Dermis microvascular lymphatic vessel endothelial cell (primary cell): ENCODE measurements around the gene RAD23B. TPM values are rescaled to one million over a fixed set of nuclear protein-coding genes. Genes with fewer than 3 reads are reported as not detected.
A peak's percentile ranks its signal among the peaks of the same experiment; 100 is the strongest.
"Not testable (repeated sequence)": the region's sequence is repeated elsewhere in the genome, so short reads cannot be mapped to it uniquely, and the experiment has no call there.

Experiments
- DNase-seq, 2 donors: peaks; one replicate each; pipeline versions ENCODE4 v3.0.0 to v3.0.0-alpha.2; 2010; ENCODE audit warnings: low read depth in 2 of 2
- total RNA-seq: library from RNA; depleted of rRNA; stranded (reverse); fragments of >200 nt; gene quantifications from 2 replicates; pipeline ENCODE4 v1.2.1, GENCODE V29; 2014

RAD23B gene
- total RNA-seq, 1 donor from 2014 or later: 72.8 TPM

GRCh38 chr9:107292821-107293542 is 9.9 kb downstream of the RAD23B start:
- no peak for DNase-seq

DNA sequence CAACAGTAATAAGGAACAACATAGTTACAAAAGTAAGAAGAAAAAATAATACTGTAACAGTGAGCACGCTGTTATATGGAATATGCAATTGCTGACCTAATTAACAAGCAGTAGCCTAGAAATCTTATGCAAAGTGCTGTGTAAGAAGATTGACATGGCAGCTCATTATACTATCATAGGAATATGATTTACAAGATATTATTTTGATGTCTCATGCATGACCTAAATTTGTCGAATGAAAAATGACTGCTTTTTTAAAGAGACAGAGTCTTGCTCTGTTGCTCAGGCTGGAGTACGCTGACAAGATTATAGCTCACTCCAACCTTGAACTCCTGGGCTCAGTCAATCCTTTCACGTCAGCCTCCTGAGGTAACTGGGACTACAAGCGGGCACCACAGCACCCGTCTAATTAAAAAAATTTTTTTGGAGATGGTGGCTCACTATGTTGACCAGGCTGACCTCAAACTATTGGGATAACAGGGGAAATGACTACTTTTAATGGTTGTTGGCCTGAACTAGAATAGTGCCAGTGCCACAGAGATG is 10.5 kb downstream of the RAD23B start:
- no peak for DNase-seq

DNA sequence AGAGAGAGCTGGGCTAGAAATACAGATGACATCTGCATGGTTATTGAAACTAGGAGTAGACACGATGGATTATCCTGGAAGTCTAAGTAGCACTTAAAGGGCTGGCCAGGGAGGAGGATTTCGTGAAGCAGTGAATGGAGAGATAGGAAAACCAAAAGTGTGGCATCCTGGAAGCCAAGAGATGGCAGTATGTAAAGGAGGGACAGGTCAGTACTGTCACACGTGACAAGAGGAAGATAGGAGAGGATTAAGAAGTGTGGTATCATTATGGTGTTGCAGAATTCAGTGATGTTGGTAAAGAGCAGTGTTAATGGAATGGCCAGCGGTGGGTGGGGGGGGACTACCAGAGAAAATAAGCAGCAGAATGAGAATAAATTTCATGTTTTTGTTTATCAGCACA is 11.7 kb downstream of the RAD23B start:
- no peak for DNase-seq

GRCh38 chr9:107295995-107296394 is 12.9 kb downstream of the RAD23B start:
- no peak for DNase-seq

DNA sequence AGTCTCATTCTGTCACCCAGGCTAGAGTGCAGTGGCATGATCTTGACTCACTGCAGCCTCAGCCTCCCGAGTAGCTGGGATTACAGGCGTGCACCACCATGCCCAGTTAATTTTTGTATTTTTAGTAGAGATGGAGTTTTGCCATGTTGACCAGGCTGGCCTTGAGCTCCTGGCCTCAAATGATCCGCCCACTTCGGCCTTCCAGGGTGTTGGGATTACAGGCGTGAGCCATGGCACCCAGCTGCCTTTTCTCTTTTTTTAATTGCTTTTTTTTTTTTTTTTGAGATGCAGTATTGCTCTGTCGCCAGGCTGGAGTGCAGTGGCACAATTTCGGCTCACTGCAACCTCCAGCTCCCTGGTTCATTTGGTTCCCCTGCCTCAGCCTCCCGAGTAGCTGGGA is 13.5 kb downstream of the RAD23B start:
- DNase-seq: not testable (repeated sequence)

GRCh38 chr9:107299437-107299836 is 16.4 kb downstream of the RAD23B start:
- peak in 1 of 2 donors; percentile 27 for DNase-seq

GRCh38 chr9:107306308-107306707 is 23.2 kb downstream of the RAD23B start:
- no peak for DNase-seq

DNA sequence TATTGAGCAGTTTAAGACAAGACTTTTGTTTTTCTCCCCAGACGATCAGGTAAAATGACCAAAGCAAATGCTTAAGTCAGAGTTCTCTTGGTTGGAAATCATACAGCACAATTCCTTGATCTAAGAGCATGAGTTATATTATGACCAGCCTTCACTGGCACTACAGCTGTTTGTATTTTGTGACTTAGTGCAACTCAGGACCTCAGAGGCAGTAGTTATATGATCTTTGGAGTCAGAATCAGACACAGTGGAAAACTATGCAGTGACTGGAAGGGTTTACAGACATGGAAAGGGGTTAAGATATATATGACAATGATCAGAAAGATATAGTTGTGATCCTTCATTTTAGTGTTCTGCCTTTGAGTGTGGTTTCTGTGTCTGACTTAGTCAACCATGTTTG is 24.3 kb downstream of the RAD23B start:
- no peak for DNase-seq

- no peak for DNase-seq
These were observed 25.4 kb downstream of the RAD23B start for GRCh38 chr9:107308461-107308860.

DNA sequence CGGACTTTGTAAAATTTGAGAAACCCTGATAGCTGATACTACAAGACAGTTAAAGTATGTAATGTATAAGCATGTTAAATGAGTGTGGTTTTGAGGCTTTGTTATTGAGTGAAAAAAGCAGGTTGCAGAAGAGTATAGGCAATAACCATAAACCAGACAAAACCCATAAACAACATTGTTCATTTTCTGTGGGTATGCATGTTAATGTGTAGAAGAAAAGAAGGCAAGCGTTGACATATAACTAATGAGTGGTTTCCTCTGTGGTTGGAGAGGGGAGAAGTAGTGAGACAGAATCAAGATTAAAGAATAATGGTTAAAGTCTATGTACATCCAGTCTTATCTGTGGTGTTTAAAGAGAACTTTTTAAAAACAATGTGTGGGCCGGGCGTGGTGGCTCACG is 26.2 kb downstream of the RAD23B start:
- no peak for DNase-seq

DNA sequence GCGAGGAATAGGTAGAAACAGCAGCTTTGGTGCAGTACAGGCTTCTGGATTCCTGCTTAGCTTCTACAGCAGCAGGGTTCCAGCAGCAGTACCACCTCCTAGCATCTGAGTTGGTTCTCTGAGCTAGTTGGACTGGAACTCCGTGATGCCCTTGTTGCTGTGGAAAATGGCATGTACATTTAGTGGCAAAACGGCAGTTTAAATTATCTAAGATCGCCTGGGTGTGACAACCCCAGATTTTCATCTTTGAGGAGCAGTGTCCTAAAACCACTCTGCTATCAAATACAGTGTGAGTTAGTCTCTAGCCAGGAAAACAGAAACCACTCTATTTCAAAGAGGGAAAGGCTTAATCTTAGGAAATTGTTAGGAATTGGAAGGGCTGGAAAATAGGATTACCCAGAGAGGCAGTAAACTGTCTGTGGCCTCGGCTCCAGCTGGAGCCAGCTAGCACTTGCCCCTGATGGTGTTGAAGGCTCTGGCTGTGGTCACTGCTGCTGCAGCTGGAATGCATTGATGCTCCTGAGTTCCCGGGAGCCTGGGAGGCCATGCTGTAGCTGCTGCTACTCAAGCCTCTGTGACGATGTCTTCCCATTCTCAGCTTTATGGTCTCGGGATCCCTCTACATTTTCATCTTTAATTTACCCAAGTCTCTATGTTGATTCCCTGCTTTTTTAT is 29.4 kb downstream of the RAD23B start:
- no peak for DNase-seq

- DNase-seq: no peak
These were observed 30.5 kb downstream of the RAD23B start for GRCh38 chr9:107313555-107314096.

- DNase-seq: no peak
These were observed 31.7 kb downstream of the RAD23B start for GRCh38 chr9:107314763-107315162.

DNA sequence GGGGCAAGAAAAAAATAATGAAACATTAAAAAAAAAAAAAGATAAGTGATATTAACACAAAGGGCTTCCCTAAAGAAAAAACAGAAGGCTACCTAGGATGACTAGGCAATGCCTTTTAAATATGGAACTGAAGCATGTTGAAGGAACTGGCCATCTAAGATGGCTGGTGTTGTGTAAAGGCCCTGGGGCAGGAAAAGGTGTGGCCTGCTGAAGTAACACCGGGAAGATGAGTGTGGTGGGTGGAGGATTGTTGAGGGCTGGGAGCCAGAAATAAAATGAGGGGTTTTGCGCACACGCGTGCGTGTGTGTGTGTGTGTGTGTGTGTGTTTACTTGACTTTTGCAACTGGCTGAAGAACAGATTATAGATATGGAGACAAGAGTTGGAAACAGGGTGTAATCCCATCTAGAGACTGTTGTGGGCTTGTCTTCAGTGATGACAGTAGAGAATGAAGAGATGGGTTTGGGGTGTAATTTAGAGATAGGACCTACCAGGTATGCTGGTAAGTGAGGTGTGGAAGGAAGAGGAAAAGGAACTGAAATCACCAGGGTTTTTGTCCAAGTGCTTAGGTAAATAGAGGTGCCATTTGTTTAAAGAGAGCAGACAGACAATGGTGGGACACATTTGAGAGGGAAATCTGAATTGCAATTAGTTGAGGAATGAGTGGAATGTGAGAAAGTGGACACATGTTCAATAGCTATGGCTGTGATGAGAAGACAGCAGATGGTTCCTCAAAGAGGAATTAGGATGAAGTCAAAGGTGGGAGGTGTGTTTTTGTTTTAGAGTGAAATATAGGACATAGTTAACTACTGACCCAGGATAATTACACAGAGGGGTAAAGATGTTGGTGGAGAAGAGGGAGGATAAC is 33.9 kb downstream of the RAD23B start:
- no peak for DNase-seq

DNA sequence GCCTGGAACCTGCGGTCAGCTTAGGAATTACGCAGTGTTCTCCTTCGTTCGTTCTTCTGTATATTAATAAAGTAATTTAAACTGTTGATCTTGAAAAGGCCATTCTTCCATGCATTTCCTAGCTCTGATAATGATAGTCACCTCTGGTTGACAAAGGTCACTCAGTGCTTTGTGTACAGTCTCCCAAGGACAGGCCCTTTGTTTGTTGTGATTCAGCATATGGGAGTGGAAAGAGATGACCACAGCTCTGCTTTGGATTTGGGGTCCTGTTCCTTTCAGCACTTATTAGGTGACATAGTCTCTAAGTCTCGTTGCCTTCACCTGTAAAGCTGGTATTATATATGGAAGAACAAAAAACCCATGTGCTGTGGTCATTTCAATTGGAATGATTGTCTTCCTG is 39.6 kb downstream of the RAD23B start:
- no peak for DNase-seq

- no peak for DNase-seq
These were observed 40.9 kb downstream of the RAD23B start for GRCh38 chr9:107323836-107324585.

DNA sequence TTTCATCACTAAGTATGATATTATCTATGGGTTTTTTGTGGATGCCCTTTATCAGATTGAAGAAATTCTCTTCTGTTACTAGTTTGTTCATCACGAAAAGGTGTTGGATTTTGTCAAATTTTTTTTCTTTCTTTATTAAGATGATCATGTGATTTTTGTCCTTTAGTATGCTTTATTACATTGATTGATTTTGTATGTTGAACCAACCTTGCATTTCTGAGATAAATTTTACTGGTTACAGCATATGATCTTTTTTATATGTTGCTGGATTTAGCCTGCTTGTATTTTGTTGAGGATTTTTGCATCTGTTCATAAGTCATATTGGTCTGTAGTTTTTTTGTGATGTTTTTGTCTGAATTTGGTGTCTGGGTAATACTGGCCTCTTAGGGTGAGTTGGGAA is 42.8 kb downstream of the RAD23B start:
- DNase-seq: no peak

DNA sequence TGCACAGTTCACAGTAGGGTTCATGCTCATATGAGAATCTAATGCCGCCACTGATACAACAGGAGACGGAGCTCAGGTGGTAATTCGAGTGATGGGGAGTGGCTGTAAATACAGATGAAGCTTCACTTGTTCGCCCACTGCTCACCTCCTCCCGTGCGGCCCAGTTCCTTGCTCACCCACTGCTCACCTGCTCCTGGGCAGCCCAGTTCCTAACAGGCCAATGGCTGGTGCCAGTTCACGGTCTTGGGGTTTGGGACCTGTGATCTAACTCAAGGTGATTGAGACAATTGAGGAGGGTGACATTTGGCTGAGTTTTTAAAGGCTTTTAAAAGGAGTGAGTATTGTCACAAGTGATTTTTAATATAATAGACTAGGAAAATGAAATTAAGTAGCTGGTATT is 45.4 kb downstream of the RAD23B start:
- no peak for DNase-seq

DNA sequence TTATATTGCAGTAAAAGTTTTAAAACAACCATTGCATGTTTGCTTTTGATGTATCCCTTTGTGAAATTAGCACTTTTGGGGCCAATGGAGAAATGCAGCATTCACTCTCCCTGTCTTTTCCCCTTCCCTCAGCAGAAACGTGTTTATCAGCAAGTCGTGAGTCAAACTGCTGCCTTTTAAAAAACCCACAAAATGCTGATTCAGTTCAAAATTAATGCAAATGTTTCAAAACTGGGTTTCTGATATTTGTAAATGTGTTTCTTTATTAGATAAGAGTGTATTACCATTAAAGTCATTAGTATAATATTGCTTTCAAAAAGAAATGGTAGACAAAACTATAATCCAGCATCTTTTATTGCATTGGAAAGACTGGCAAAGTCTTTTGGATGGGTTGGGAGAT is 47.3 kb downstream of the RAD23B start:
- no peak for DNase-seq

DNA sequence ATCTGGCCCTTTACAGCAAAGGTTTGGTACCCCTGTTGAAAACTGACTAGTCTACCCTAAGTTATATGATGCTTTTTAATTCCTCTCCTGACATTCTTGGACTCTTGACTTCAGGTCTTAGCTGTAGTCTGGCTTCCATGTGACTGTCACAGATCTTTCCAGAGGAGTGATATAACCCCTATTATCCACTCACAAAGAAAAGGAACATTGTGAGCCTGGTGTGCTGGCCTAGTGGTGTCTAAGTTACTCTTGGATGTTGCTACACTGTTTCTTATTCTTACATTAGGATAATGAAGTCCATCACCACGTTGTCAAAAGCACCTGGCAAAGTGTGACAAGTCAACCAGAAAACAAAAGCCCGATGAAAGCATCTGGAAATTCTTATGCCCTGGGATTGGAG is 49.8 kb downstream of the RAD23B start:
- no peak for DNase-seq

DNA sequence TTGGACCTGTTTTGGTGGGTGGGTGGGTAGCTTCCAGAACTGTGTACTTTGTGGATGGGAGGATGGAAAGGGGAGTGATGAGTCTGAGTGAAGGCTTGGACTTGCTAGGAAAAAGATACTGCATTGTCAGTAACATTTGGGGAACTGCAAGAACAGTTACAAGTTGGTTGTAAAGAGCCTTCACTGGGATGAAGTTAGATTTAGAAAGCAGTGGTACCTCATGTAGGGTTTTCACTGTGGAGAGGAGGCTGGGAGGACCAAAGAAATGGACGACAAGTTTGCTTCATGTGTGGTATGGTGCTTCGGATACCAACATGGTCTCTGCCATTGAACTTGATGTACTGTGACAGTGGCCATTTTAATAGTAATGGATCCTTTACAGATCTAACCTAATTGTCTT is 50.3 kb downstream of the RAD23B start:
- DNase-seq: no peak
